Neutrophil (primary cell): ENCODE results near the gene PCSK6.

ENCODE experiments used
- H3K27ac ChIP-seq: fragments of 200-600 bp; sonication (generic); 2 replicates; pipeline ENCODE4 v1.5.1; 2016; ENCODE audit warnings: mild to moderate bottlenecking, moderate library complexity
- H3K27me3 ChIP-seq: fragments of 200-600 bp; sonication (generic); 2 replicates; pipeline ENCODE4 v1.6.0; 2016; ENCODE audit warnings: mild to moderate bottlenecking
- H3K36me3 ChIP-seq: fragments of 200-600 bp; sonication (generic); 2 replicates; pipeline ENCODE4 v1.5.1; 2017
- H3K4me1 ChIP-seq, 2 experiments: fragments of 200-600 bp in 1 of 2; sonication (generic) in 1 of 2; 1 replicate in 1 of 2; 2 replicates in 1 of 2; pipeline versions ENCODE4 v1.5.1 to v1.6.1; 2013 to 2016; ENCODE audit warnings: low read depth in 1 of 2, low read length in 1 of 2, mild to moderate bottlenecking in 1 of 2, moderate library complexity in 1 of 2; ENCODE audit not compliant: control insufficient read depth in 1 of 2, insufficient read depth in 1 of 2
- H3K4me3 ChIP-seq, 2 experiments: fragments of 200-600 bp in 1 of 2; sonication (generic) in 1 of 2; 1 replicate in 1 of 2; 2 replicates in 1 of 2; pipeline ENCODE4 v1.5.1; 2013 to 2016; ENCODE audit warnings: low read depth in 1 of 2, low read length in 1 of 2, mild to moderate bottlenecking in 1 of 2, moderate library complexity in 1 of 2
- H3K9me3 ChIP-seq: fragments of 200-600 bp; sonication (generic); 2 replicates; pipeline ENCODE4 v1.5.1; 2016
- CTCF ChIP-seq: fragments of 200-600 bp; sonication (generic); IDR thresholded peaks from 2 replicates; pipeline ENCODE4 v1.5.1; 2016; ENCODE audit warnings: antibody characterized with exemption

PCSK6 gene

GRCh38 chr15:101303408-101303807 lies 186.1 kb downstream of the PCSK6 start:
- Histone ChIP-seq H3K27ac (no peak overlapping the region), H3K27me3 (peaks cover 39% of the 10 kb centered on the region), H3K4me1 (no peaks in the 10 kb centered on the region), H3K36me3 (no peaks in the 10 kb centered on the region), H3K9me3 (no peaks in the 10 kb centered on the region), H3K4me3 (no peak overlapping the region)
- TF ChIP-seq CTCF, result no peak

- Histone ChIP-seq H3K4me3 (no peak overlapping the region), H3K36me3 (no peaks in the 10 kb centered on the region), H3K27ac (no peak overlapping the region), H3K9me3 (no peaks in the 10 kb centered on the region), H3K27me3 (no peaks in the 10 kb centered on the region), H3K4me1 (peaks cover 23 to 27% of the 10 kb centered on the region in 2 experiments)
- no peak for TF ChIP-seq CTCF
These were observed 192.8 kb downstream of the PCSK6 start for GRCh38 chr15:101296418-101297405.

- H3K36me3 ChIP-seq, result no peaks in the 10 kb centered on the region
- peak overlapping the region; percentile 91 to 98 for H3K4me3 ChIP-seq
- H3K4me1 ChIP-seq, result peaks cover 23 to 27% of the 10 kb centered on the region in 2 experiments
- H3K27me3 ChIP-seq, result no peaks in the 10 kb centered on the region
- TF ChIP-seq CTCF, result no peak
- peak overlapping the region; percentile 80 for H3K27ac ChIP-seq
- no peaks in the 10 kb centered on the region for H3K9me3 ChIP-seq
These were observed 193.8 kb downstream of the PCSK6 start for GRCh38 chr15:101295607-101296161.

- peak within 1 kb of the TSS; percentile 80 for H3K27ac ChIP-seq
- H3K36me3 ChIP-seq, result no peaks in the 10 kb centered on the region
- H3K9me3 ChIP-seq, result no peaks in the 10 kb centered on the region
- H3K27me3 ChIP-seq, result no peaks in the 10 kb centered on the region
- peaks cover 23 to 27% of the 10 kb centered on the region in 2 experiments for H3K4me1 ChIP-seq
- peak; percentile 53 for TF ChIP-seq CTCF
- peak within 1 kb of the TSS; percentile 91 to 98 for H3K4me3 ChIP-seq
These were observed 194.5 kb downstream of the PCSK6 start, which contains the start of gene SNRPA1 for GRCh38 chr15:101294731-101295606. Gene SNRPA1 (minus strand): TSS chr15:101295248. CDS start chr15:101295178, 70 bp downstream.

- no peaks in the 10 kb centered on the region for H3K9me3 ChIP-seq
- no peaks in the 10 kb centered on the region for H3K36me3 ChIP-seq
- H3K4me3 ChIP-seq, result peak overlapping the region in 1 of 2 experiments; percentile 91
- no peaks in the 10 kb centered on the region for H3K27me3 ChIP-seq
- TF ChIP-seq CTCF, result no peak
- peaks cover 23 to 27% of the 10 kb centered on the region in 2 experiments for H3K4me1 ChIP-seq
- H3K27ac ChIP-seq, result no peak overlapping the region
These were observed 196.4 kb downstream of the PCSK6 start for GRCh38 chr15:101293122-101293521.
